HepG2 (cell line): Measurements from ENCODE around the gene ECHS1. TPM values are rescaled to one million over a fixed set of nuclear protein-coding genes. Genes with fewer than 3 reads are reported as not detected.

ENCODE experiments used
- ATAC-seq: fragments of 200-7000 bp; cut with Tn5 transposase; 3 replicates; pipeline ENCODE4 v1.9.1; 2020; ENCODE audit warnings: mild to moderate bottlenecking, moderate library complexity
- BruUV-seq: library from RNA; stranded (reverse); fragments of 400-500 nt; replicated peaks from 2 replicates; lab custom pipeline; 2021; lab: Mats Ljungman, UMichigan
- CTCF ChIA-PET: fragments of 300-600 bp; formaldehyde crosslinking; extraction: SDS; loops from one replicate; lab custom pipeline; 2021; ENCODE audit warnings: low total read pairs, inconsistent platforms, low intra/inter-chr PET ratio; lab: Yijun Ruan, JAX
- POLR2A ChIA-PET: fragments of 350-600 bp; sonication (Branson Sonifier 250); formaldehyde crosslinking; loops from one replicate; lab custom pipeline; 2020; ENCODE audit warnings: antibody characterized with exemption, inconsistent platforms; lab: Yijun Ruan, JAX
- DNase-seq: peaks from one replicate; pipeline ENCODE4 v3.0.0-alpha.2; 2015; ENCODE audit warnings: low spot score
- FAIRE-seq: peaks from 3 replicates; lab custom pipeline; 2011; peaks lifted over from hg19 to GRCh38; lab: Jason Lieb, UNC
- H2AFZ ChIP-seq: one replicate; pipeline ENCODE4 v1.6.1; 2011; ENCODE audit warnings: low read length, inconsistent platforms
- H3K27ac ChIP-seq: fragments of 300-600 bp; 3 replicates; pipeline ENCODE4 v1.8.0; 2011; ENCODE audit warnings: mixed run types, mild to moderate bottlenecking, mixed read lengths, low read length, inconsistent platforms; ENCODE audit not compliant: insufficient read depth; ENCODE audit errors: extremely low read length
- H3K27me3 ChIP-seq, 2 experiments: fragments of 200-600 bp in 1 of 2; 2 replicates in 1 of 2; 3 replicates in 1 of 2; pipeline versions ENCODE4 v1.6.0 to v1.8.0; 2011; ENCODE audit warnings: low read length in 2 of 2, mild to moderate bottlenecking in 2 of 2, moderate library complexity in 2 of 2, inconsistent platforms in 1 of 2; ENCODE audit not compliant: insufficient read depth in 2 of 2, control insufficient read depth in 1 of 2
- H3K36me3 ChIP-seq, 2 experiments: fragments of 200-600 bp in 1 of 2; replicated peaks in 1 of 2; 2 replicates in 1 of 2; 3 replicates in 1 of 2; pipeline versions ENCODE4 v1.5.1 to v1.8.0; 2011; ENCODE audit warnings: low read length in 2 of 2, inconsistent platforms in 1 of 2; ENCODE audit not compliant: insufficient read depth in 2 of 2, control insufficient read depth in 1 of 2
- H3K4me1 ChIP-seq: 2 replicates; pipeline ENCODE4 v1.5.1; 2012; ENCODE audit warnings: low read length, inconsistent platforms; ENCODE audit not compliant: insufficient read depth
- H3K4me2 ChIP-seq: 2 replicates; pipeline ENCODE4 v1.6.0; 2011; ENCODE audit warnings: low read depth, low read length, inconsistent platforms
- H3K4me3 ChIP-seq, 3 experiments: fragments of 200-600 bp in 1 of 3; sonication (generic), shearing (Covaris generic) in 1 of 3; replicated peaks in 1 of 3; 2 replicates each; pipeline ENCODE4 v1.5.1; 2011 to 2016; ENCODE audit warnings: low read length in 3 of 3, inconsistent platforms in 2 of 3, low read depth in 2 of 3, mild to moderate bottlenecking in 2 of 3, control low read depth in 1 of 3, mixed read lengths in 1 of 3; ENCODE audit not compliant: insufficient read depth in 1 of 3
- H3K79me2 ChIP-seq: one replicate; pipeline ENCODE4 v1.6.1; 2011; ENCODE audit warnings: low read length, inconsistent platforms; ENCODE audit not compliant: insufficient read depth
- H3K9ac ChIP-seq: 2 replicates; pipeline ENCODE4 v1.6.0; 2011; ENCODE audit warnings: mild to moderate bottlenecking, low read depth, low read length, inconsistent platforms; ENCODE audit not compliant: insufficient read depth
- H3K9me3 ChIP-seq: 2 replicates; pipeline ENCODE4 v1.5.1; 2012; ENCODE audit warnings: mild to moderate bottlenecking, low read length
- H4K20me1 ChIP-seq: 2 replicates; pipeline ENCODE4 v1.6.0; 2011; ENCODE audit warnings: inconsistent platforms, mild to moderate bottlenecking, low read length, moderate library complexity; ENCODE audit not compliant: insufficient read depth
- EZH2 ChIP-seq: conservative IDR thresholded peaks from 2 replicates; pipeline ENCODE4 v1.6.1; 2012; ENCODE audit warnings: mild to moderate bottlenecking, low read depth, low read length, moderate library complexity
- PRPF4 ChIP-seq: fragments of 200-400 bp; formaldehyde crosslinking; IDR thresholded peaks from 2 replicates; pipeline ENCODE4 v1.6.1; 2016; ENCODE audit warnings: low read length, low read depth; ENCODE audit not compliant: poor library complexity, severe bottlenecking
- ZBTB14 ChIP-seq: sonication (generic); formaldehyde crosslinking; IDR thresholded peaks from 2 replicates; pipeline ENCODE4 v1.4.0; 2020; ENCODE audit warnings: missing genetic modification reagents
- ZFX ChIP-seq: sonication (generic); formaldehyde crosslinking; IDR thresholded peaks from 2 replicates; pipeline ENCODE4 v1.4.0; 2020; ENCODE audit warnings: mild to moderate bottlenecking, low read depth, missing genetic modification reagents, moderate library complexity
- ZNF687 ChIP-seq: sonication (generic); formaldehyde crosslinking; IDR thresholded peaks from 2 replicates; pipeline ENCODE4 v1.5.1; 2020; ENCODE audit warnings: mild to moderate bottlenecking, missing genetic modification reagents, moderate library complexity
- WGBS: methylation state at CpG from one replicate; pipeline ENCODE4 v1.1.6; 2017; ENCODE audit warnings: low lambda C conversion rate; 5-methylcytosine and 5-hydroxymethylcytosine counted together
- in situ Hi-C: cut with HindIII; loops from 2 replicates; pipeline ENCODE4 v1.10.0; 2017; ENCODE audit warnings: low pct_unique_long_range_greater_than_20kb; ENCODE audit not compliant: extremely low pct_ligation_motif_present
- intact Hi-C: fragments of 100-400 bp; cut with micrococcal nuclease; formaldehyde crosslinking; loops from one replicate; pipeline ENCODE4 v1.10.0; 2022; ENCODE audit not compliant: unreplicated experiment
- polyA plus RNA-seq, 8 experiments: library from polyadenylated mRNA; depleted of rRNA in 3 of 8; stranded (reverse) in 7 of 8; unstranded in 1 of 8; fragments of >200 nt; fragmentation: Illumina TruSeq in 4 of 8; extraction: Trizol in 4 of 8; gene quantifications; 2 replicates each; pipeline versions ENCODE4 v1.2.1 to v1.2.3, GENCODE V29; 2011 to 2016; ENCODE audit warnings: low read depth in 4 of 8, missing spikeins in 1 of 8, mixed read lengths in 1 of 8; ENCODE audit not compliant: insufficient read depth in 1 of 8
- total RNA-seq, 5 experiments: library from RNA; depleted of rRNA; stranded (reverse); fragments of >200 nt; fragmentation: Illumina TruSeq; extraction: Trizol; gene quantifications; 2 replicates each; pipeline ENCODE4 v1.2.3, GENCODE V29; 2016; ENCODE audit warnings: low read depth in 1 of 5

Gene ECHS1
- total and polyA plus RNA-seq, 2 of the 13 experiments (the other 11 are each of a cell fraction or from before 2014, with no cell fraction given) = 32.7 to 195 TPM

GRCh38 chr10:133326223-133326551, 47.0 kb downstream of the ECHS1 start:
- POLR2A ChIA-PET = interaction anchor here (4.5 kb wide), 1 partner anchor 21 kb away, joined by 31 read pairs; the partner anchor contains the start of gene PRAP1
- no peaks in the 10 kb centered on the region for H4K20me1 ChIP-seq
- CTCF ChIA-PET = no interaction called here
- H3K27ac ChIP-seq = no peak overlapping the region
- peaks cover 29% of the 10 kb centered on the region for H3K4me1 ChIP-seq
- H3K79me2 ChIP-seq = no peaks in the 10 kb centered on the region
- H3K27me3 ChIP-seq = peaks cover 5 to 52% of the 10 kb centered on the region in 2 experiments
- no peaks in the 10 kb centered on the region for H3K9me3 ChIP-seq
- DNase-seq (no peak), ATAC-seq (no peak), FAIRE-seq (no peak)
- H3K4me2 ChIP-seq = peak overlapping the region; percentile 83
- WGBS = 53% methylated on average over 8 of the region's 9 CpGs
- H3K4me3 ChIP-seq = peak overlapping the region; percentile 55 to 74 (median 61); a peak in 5 of 6 replicates
- in situ Hi-C loops (no loop called here), intact Hi-C loops (loop anchor here (10.0 kb wide), 1 partner anchor 49 kb away; the partner anchor contains the start of genes ECHS1 and PAOX)
- no peak for TF ChIP-seq ZBTB14
- peak; percentile 11; the same call in 1 of the 2 replicates for TF ChIP-seq EZH2
- TF ChIP-seq PRPF4 = no peak
- 0 out of 2 replicates have a peak, but pooled peaks have one; percentile 4 for TF ChIP-seq ZNF687
- peak; percentile 3; the same call in 1 of the 2 replicates for TF ChIP-seq ZFX (CRISPR knock-in tag)
- H2AFZ ChIP-seq = no peak overlapping the region
- H3K9ac ChIP-seq = peak overlapping the region; percentile 34; the same call in 1 of the 2 replicates
- H3K36me3 ChIP-seq = no peaks in the 10 kb centered on the region
- no TSS peak for BruUV-seq
